HG03469 (cell line): ENCODE measurements around the gene SMG9.

ENCODE experiments used
- ATAC-seq: cut with Tn5 transposase; IDR thresholded peaks from one replicate; pipeline ENCODE4 v1.9.1; 2021; ENCODE audit warnings: mild to moderate bottlenecking, moderate library complexity, moderate number of reproducible peaks; ENCODE audit not compliant: unreplicated experiment

SMG9 gene

DNA sequence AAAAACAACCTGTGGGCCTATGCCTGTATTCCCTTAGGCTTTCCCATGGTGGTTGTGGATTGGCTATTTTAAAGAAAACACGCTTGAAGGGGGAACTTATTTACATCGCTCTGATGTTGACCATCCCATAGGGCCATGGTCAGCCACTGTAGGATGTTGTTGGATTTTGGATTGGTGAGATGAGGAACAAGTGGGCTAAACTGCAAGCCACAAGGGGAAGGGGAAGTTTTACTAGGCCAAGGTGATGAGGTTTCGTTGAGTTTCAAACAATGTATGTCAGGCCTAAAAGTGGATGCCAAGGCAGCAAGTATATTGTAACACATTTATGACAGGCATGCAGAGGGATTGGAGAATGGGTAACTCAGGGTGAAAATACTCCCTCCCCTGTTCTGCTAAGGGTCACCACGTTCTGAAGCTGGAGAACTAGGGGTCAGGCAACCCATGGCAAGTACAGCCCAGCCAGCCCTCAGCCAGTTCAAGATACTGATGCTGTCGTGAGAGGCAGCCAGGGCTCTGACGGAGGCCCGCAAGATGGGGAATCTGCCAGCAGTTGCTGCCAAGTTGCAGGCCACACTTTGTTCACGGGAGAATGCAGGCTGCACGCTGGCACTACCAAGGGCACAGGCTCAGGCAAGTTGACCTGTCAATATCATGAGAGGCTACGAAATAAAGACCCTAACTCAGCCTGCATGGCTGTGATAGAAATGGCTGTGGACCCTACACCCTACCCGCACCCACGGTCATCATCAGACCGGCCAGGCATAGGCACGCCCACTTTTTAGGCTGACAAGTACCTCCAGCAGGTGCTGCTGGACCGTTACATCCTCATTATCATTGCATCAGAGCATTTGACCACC, 27.8 kb downstream of the SMG9 start:
- ATAC-seq = no peak

DNA sequence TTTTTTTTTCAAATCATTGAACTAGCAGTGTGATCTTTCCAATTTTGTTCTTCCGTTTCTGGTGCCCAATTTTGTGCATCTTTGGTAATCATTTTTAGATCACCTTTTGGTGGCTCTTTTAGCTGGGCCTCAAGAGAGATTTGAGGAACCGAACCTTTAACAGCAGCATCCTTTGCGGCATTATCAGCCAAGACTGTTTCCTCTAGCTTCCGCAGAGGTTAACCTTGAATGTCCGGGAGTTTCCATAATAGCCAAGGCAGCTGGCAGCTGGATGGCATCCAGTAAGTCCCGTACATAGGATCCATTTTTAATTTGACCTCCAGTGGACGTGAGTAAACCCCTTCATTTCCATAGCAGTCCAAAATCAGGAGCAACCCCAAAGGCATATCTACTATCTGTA, 29.3 kb downstream of the SMG9 start:
- no peak for ATAC-seq

DNA sequence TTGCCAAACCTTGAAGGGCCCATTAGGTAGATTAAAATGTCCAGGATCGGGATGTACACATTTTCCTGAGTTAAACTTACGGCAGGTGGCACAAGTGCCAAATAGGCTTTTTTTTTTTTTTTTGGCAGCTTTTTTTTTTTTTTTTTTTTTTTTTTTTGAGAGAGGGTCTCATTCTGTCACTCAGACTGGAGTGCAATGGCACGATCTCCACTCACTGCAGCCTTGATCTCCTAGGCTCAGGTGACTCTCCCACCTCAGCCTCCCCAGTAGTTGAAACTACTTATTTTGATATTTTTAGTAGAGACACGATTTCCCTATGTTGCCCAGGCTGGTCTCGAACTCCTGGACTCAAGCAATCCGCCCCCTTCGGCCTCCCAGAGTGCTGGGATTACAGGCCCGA, 29.9 kb downstream of the SMG9 start:
- ATAC-seq = no peak

DNA sequence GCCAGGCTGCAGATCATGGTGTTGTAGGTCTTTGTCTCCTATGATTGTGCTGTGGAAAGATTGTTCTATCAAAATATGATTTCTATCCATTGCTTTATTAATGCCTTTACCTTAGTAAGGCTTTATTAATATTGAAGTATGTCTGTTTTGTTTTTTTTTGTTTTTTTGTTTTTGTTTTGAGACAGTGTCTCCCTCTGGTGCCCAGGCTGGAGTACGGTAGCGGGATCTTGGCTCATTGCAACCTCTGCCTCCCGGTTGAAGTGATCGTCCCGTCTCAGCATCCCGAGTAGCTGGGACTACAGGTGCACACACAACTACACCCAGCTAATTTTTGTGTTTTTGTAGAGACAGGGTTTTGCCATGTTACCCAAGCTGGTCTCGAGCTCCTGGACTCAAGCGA, 31.2 kb downstream of the SMG9 start:
- no peak for ATAC-seq

DNA sequence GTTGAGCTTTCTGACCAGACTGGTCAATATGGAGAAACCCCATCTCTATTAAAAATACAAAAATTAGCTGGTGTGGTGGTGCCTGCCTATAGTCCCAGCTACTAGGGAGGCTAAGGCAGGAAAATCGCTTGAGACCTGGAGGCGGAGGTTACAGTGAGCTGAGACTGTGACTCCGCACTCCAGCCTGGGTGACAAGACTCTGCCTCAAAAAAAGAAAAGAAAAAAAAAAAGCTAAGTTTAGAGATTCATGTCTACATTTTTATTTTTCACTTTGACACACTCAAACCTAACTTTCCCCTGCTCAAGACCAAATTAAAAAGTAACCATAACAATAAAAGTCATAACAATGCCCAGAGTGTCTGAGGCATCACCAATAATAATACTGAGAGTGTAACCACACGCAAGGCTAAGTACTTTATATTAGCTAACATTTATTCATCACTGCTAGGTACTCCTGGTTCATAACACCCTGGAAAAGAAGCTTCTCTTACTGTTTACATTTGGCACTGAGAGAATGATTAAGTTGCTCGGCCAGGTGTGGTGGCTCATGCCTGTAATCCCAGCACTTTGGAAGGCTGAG, 33.2 kb downstream of the SMG9 start:
- ATAC-seq = no peak

DNA sequence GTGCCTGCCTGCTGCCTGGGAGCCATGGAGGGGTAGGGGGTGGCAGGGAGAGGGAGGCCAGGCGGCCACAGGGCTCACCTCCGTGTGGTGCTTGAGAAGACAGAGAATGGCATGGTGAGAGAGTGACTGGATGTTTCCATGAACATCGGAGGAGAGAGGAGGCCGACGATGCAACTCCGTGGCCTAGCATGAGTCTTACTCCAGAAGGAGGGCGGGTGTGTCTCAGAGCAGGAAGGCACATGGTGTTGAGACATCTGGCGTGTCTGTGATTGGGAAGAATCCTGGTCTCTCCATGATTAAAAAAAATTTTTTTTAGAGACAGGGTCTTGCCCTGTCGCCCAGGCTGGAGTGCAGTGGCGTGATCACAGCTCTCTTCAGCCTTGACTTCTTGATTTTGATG, 33.8 kb downstream of the SMG9 start:
- ATAC-seq = no peak

DNA sequence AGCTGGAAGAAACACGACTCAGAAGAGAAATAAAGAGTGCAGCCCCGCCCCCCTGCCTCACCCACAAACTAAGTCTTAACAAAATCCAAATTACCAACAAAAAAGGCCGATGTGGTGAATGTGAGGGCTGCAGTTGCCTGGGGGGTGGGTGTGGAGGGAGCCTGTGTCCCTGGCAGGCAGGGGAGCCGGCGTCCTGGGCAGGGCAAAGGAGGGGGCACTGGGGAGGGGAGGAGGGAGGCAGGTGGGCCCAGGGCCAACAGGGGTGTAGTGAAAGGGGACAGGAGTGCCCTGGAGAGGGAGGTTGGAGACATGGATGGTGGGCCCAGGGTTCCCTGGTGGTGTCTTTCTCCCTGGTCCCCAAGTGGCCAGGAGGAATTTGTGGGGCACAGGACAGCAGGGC, 34.8 kb downstream of the SMG9 start:
- no peak for ATAC-seq

DNA sequence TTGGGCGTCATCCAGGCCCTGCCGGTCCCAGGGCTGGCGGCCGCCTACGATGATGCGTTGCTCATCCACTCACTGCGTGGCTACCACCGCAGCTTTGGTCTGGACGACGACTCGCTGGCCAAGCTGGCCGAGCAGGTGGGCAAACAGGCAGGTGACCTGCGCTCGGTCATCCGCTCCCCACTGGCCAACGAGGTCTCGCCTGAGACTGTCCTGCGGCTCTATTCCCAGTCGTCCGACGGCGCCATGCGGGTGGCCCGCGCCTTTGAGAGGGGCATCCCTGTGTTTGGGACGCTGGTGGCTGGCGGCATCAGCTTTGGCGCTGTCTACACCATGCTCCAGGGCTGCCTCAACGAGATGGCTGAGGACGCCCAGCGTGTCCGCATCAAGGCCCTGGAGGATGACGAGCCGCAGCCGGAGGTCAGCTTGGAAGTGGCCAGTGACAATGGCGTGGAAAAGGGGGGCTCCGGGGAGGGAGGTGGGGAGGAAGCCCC, 35.3 kb downstream of the SMG9 start:
- no peak for ATAC-seq

DNA sequence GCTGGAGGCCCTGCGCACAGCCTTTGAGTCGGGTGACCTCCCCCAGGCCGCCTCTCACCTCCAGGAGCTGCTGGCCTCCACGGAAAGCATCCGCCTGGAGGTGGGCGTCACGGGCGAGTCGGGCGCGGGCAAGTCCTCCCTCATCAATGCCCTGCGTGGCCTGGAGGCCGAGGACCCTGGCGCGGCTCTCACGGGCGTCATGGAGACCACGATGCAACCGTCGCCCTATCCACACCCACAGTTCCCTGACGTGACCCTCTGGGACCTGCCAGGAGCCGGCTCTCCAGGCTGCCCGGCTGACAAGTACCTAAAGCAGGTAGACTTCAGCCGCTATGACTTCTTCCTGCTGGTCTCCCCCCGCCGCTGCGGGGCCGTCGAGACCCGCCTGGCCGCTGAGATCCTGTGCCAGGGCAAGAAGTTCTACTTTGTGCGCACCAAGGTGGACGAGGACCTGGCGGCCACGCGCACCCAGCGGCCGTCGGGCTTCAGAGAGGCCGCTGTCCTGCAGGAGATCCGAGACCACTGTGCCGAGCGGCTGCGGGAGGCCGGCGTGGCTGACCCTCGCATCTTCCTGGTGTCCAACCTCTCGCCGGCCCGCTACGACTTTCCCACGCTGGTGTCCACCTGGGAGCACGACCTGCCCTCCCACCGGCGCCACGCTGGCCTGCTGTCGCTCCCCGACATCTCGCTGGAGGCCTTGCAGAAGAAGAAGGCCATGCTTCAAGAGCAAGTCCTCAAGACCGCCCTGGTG, 36.0 kb downstream of the SMG9 start:
- ATAC-seq = no peak

DNA sequence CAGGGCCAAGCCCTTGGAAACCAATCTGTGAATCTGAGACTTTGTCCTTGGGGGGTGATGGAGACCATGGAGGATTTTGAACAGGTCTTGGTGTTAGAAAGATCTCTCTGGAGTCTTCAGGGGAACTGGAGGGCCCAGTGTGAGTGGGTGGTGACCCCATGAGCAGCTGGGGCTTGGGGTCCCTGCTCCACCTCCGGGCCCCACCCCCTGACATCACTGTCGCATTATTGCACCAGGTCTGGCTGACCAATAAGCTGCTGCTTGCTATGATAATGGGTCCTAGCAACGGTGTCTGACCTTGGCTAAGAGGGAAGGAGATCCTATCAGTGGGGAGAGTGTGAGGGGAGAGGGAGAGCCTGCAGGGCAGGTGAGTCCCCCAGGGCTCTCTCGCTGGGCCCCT, 39.0 kb downstream of the SMG9 start, which contains the start of gene IRGC:
IRGC (plus strand) TSS at position 301 of the 400 bp plus-strand sequence. CDS start 2,483 bp downstream, outside the sequence.
- ATAC-seq = no peak

DNA sequence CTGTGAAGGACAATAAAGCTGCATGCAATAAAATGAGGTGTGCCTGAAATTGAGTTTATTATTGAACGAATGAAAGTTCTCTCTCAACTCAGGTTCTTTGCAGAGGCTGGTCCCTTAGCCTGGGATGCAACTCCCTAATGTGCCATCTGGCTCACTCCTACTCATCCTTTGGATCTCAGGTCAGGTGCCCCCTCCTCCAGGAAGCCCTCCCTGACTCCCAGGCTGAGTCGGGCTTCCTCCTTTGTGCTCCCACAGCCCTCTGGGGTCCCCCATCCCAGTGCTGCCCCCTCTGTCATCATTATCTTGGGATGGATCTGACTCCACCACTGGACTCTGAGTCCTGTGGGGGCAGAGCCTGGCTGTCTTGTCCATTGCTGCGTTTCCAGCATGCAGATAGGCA, 41.6 kb downstream of the SMG9 start:
- ATAC-seq = no peak

DNA sequence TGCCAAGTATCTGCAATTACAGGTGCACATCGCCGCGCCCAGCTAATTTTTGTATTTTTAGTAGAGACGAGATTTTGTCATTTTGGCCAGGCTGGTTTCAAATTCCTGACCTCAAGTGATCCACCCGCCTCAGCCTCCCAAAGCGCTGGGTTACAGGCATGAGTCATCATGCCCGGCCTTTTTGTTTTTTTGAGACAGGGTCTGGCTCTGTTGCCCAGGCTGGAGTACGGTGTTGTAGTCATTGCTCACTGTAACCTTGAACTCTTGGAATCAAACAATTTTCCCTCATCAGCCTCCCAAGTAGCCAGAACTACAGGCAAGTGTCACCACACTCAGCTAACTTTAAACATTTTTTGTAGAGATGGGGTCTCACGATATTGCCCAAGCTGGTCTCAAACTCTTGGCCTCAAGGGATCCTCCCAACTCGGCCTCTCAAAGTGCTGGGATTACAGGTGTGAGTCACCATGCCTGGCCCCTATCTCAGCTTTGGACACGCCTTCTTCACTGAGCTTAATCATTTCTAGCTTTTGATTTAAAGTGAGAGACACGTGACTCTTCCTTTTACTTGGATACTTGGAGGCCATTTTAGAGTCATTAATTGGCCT, 42.9 kb downstream of the SMG9 start:
- ATAC-seq = no peak

DNA sequence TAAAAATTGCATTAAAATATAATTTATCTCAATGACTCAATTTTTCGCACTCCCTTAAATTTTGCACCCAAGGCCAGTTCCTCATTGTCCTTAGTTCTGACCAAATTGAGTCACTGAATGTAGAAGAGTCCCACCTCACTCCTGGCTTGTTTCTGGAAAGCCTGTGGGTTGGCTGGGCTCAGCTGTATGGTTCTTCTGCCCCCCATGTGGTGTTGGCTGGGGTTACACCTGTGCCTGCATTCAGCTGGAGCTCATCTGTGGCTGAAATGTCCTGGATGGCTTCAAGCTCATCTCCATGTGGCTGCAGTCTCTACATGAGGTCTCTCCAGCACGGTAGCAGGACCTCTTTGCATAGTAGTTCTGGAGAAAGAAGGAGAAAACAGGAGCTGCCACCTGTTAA, 46.0 kb downstream of the SMG9 start:
- ATAC-seq = no peak

DNA sequence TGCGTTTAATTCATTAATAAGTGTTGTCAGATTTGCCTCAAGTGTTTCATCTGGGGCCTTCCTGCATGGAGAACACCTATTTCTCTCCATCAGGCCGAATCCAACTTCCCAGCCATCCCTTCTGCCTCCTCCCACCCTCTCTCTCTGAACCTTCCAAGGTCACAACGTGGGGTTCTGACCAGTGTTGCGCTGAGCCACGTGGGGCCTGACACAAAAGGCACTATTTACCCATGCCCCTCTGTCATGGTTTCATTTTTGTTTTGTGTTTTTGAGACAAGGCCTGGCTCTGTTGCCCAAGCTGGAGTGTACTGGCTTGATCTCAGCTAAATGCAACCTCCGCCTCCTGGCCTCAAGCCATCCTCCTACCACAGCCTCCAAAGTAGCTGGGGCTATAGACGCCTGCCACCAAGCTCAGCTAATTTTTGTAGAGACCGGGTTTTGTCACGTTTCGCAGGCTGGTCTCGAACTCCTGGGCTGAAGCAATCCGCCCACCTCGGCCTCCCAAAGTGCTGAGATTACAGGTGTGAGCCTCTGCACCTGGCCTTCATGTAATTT, 47.5 kb downstream of the SMG9 start:
- no peak for ATAC-seq

DNA sequence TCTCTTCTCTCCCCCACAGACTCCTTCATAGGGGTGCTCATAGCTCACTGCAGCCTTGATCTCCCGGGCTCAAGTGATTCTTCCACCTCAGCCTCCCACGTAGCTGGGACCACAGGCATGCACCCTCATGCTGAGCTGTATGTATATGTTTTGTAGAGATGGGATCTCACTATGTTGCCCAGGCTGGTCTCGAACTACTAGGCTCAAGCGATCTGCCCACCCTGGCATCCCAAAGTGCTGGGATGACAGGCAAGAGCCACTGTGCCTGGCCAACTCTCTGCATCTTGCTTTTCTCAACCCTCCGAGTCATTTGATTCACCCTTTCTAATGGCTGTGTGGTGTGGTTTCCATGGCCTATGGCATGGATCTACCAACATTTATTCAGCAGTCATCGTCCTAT, 49.0 kb downstream of the SMG9 start:
- no peak for ATAC-seq

DNA sequence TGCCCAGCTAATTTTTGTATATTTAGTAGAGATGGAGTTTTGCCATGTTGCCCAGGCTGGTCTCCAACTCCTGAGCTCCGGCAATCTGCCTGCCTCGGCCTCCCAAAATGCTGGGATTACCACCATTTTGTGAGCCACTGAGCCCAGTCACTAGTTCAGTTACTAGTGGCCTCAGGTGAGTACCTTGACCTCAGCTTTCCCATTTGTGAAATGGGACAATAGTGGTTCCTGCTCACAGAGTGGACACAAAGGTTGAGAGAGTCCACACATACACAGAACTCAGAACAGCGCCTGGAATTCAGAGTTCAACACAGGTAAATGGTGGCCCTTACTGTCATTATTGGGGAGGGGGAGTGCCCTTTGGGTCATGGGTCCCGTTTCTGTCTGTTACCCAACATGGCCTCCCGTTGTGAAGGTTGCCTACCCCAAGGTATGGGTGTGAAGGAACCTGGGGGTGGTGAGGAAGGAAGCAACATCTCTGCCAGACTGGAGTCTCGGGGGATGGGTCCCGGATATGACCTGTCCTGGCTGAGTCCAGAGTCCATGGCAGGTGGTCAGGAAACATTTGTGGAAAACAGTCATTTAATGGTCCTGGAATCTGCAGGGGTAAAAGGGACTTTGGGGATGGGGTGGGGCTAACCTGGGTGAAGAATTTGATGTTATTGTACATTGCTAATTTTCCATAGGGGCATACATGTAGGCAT, 50.6 kb downstream of the SMG9 start:
- ATAC-seq = no peak

DNA sequence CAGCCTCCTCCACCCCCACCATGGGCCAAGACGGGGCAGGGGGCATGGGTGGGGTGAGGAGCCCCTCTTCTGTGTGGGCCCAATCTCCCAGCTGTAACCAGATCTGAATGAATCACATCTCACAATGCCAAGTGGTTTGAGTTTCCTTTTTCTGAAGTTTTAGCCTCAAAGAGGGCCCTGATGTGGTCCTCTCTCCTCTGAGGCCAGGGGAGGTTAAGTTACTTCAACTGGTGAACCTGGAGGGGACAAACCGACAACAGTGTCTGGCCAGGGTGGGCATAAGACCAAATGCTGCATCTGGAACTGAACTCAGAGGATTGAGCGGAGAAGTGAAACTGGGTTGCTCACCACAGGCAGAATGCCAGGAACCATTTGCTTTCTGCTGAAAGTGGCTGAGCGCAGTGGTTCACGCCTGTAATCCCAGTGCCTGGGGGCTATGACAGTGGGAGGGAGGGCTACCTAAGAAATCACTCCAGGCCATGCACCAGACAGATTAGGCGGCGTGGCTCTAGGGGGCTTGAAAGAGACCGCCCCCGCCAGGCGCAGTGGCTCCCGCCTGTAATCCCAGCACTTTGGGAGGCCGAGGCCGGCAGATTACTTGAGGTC, 54.3 kb downstream of the SMG9 start:
- no peak for ATAC-seq

DNA sequence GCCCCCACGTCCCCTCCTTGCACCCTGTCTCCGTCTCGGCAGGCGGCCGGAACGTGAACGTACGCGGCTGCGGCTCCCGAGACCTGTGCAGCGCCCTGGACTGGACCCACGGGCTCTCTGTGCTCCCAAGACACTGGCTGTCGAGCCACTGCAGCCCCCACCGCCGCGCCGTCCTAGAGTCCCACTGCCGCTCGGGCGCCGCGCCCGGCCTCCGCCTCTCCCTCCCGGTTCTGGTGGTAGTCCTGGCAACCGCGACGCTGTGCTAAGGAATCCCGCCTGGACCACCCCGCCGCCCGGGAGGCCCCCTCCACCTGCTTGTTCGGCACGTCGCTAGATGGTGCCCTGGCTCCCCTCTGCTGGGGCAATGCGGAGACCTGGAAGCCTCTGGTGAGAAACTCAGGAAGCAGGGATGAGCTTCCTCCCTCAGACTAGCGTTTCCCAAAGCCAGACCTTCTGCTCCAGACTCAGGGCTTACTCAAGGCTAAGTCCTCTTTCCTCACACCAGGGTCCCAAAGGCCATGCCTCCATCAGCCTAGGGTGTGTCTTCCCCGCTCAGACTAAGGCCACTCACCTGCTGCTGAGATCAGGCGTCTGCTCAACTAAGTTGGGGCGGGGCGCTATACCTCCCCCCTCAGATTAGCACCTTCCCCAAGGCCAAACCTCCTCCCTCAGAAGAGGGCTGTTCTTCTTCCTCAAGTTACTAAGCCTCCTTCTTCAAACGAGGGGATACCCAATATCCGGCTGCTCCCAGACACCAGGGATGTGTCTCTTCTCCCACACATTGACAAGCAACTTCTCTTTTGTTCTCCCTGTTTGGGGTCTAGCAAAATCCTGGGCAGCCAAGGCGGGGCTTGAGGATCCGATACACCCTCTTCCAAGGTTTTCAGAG, 55.0 kb downstream of the SMG9 start:
- no peak for ATAC-seq

DNA sequence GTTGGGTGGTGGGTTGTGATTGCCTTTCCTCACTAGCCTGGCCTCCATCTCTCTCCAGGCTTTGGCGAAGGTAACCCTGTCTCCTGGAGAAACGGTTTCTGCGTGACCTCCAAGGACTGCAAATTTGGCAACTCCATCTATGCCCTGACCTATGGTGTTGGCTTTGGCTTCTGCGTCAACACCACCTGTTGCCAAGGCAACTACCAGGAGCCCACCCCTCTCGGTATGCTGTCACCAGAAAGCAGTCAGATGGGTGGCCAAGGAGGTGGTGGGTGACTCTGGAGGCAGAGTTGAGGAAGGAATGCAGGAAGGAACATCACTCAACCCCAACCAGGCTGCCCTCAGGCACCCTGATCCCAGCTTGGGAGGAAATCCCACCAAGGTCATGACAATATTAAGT, 57.5 kb downstream of the SMG9 start:
- ATAC-seq = no peak
